Glomerular endothelial cell (primary cell): Measurements from ENCODE around the gene NRG2. TPM values are rescaled to one million over a fixed set of nuclear protein-coding genes. Genes with fewer than 3 reads are reported as not detected.

ENCODE experiments used
- DNase-seq: peaks from one replicate; pipeline ENCODE4 v3.0.0-alpha.2; 2011; ENCODE audit warnings: low read depth, low spot score; ENCODE audit errors: extremely low read depth
- total RNA-seq: library from RNA; depleted of rRNA; stranded (reverse); fragments of >200 nt; gene quantifications from 2 replicates; pipeline ENCODE4 v1.2.3, GENCODE V29; 2015

The NRG2 gene
- total RNA-seq, 1 donor from 2014 or later = 0.23 TPM

DNA sequence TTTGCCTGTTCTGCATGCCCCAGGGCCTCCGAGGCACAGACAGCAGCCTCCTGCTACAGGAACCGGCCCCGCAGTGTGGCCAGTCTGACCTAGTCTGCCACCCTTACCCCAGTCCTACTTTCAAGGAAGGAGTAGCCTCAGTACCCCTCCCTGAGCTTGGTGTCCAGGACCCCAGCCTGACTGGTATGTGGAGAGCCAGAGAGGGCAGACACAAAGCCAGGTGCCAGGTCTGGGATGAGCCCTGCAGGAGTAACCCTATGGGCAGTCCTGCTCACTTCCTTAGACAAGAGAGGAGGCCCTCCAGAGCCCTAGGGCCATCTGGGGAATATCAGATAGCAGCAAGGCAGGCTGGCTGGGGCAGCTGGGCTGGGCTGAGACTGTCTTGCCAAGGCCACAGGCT, 67.8 kb downstream of the NRG2 start:
- DNase-seq = no peak

DNA sequence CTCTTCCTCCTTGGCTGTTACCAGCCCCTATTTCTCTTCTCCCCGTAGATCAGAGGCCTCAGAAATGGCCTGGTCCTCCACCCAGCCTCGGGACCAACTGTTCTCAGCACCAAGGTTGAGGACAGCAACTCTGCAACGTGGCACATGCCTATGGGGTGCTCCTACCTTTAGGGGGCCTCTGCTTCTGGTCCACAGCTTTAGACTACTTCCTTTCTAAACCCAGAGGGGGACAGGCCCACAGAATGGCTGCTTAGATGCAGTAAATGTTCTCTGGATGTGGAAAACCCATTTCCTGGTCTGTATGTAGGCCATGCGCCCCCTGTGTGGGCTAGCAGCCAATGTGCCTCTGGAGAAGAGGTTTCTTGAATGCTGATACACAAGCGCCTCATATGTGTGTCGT, 68.4 kb downstream of the NRG2 start:
- DNase-seq = no peak

DNA sequence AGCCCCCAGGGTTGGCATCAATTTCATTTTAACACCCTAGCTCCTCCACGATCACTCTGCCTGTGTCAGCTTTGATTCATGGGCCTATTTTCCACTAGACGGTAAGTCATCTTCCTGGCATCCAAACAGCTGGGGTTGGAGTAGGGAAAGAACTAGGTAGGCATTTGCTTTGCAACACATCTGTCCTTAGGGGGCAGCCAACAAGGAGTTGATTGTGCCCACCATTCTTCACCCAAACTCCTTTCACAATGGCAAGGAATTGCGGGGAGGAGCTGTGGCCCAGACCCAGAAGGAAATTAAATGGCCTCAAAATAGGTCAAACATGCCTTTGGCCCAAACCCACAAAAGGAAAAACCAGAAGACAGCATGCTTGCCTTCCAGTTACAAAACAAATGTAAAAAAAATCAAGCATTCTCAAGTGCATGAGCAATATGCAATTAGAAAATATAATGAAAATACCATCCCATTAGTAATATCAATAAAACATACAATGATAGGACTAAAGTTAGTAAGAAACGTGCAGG, 71.8 kb downstream of the NRG2 start:
- no peak for DNase-seq

DNA sequence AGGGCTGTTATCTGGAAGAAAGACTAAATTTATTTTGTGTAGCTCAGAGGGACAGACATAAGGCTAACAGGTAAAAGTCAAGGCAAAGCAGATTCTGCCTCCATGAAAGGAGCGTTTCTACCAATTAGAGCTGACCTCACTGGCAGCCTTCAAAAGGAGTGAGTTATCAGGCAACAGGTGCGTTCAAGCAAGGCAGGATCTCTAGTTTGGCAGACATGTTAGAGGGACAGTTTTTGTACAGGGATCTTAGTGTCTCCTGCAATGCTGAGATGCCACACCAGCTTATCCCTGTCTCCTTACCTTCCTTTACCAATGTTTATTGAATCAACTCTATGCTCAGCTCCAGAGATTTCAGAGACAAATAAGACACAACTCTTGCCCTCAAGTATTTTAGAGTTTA, 73.8 kb downstream of the NRG2 start:
- DNase-seq = no peak

DNA sequence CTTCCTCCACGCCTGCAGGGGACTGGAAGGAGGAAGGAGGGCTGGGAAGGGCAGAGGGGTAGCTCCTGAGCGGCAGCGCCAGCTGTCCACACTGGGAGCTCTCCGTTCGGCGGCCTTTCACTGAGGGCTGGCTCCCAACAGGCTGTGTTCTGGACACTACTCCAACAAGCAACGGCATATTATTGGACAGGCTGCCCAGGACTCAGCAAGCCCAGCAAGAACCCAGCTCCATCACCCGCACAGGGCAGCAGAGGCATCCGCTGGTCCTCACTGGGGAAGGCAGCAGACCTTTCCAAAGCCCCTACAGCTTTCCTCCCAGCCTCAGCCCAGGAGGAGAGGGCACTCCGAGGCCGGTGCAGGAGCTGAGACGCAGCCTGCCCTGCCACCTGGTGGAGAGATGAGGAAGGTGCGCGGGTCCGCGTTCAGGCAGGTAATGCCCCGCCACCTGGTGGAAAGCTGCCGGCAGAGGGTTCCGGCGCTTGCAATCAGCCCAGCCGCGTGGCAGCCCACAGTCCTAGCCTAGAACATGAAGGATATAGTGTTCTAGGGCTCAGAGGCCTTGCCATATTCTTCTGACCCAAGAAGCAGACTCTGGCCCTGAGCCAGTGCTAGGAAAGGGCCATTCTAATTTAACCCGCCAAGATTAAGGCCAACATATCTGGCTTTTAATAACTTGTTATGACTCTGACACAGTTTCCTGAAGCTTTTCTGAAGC, 74.4 kb downstream of the NRG2 start:
- DNase-seq = peak; percentile 14

DNA sequence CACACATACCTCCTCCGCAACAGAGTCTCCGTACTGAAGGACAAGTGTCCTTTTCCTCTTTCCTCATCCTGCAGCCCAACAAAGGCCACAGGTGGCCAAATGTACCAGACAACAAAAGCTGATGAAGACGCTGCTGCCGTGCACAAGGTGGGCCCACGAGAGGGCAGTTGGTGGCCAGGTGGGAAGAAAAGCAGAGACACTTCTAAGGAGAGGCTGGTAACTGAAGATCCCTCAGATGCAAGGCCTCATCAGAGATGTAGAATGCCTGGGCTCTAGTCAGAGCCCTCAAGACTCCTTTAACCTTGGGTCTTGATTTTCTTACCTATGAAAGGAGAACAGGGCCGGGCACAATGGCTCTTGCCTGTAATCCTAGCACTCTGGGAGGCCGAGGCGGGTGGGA, 75.7 kb downstream of the NRG2 start:
- no peak for DNase-seq

DNA sequence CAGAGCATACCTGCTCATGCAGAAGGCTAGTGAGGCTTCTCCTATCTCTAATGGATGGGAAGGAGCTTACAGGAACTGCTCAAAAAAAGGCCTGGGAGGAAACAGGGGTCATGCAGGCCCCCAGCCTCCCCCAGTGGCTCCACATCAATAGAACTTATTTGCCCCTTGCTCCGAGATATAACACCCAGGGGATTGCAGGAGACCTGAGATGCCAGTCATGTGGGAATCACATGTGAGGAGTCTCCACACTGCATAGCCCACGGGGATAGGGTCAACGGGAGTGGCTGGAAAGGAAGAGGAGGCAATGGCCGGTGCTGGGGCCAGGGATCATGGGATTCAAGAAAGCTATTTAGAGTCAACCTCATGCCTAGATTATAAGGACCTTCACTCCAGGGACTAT, 76.2 kb downstream of the NRG2 start:
- DNase-seq = no peak

DNA sequence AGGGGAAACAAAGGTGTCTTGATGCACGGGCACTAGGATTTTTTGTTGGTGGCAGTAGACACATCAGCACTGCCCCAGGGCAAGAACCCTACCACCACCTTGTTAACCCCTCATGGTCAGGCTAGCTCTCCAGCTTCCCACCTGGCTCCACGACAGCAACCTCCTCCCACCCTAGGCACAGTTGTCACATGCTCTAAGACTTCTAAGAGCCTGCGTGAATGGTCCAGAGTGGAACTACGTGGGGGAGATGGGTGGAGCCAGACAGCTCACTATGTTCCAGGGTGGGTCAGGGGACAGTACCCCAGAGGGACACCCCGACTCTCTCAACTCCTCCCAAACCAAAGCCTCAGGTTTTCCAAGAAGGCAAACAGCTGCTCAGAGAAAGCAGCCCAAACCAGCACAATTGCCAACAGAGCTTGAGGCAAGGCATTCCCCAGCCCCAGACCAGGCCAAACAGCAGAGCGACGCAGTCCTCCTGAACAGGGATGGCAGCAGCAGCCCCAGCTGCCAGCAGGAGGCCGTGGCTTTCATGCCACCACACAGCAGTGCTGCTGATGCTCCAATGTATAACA, 78.0 kb downstream of the NRG2 start:
- DNase-seq = no peak

DNA sequence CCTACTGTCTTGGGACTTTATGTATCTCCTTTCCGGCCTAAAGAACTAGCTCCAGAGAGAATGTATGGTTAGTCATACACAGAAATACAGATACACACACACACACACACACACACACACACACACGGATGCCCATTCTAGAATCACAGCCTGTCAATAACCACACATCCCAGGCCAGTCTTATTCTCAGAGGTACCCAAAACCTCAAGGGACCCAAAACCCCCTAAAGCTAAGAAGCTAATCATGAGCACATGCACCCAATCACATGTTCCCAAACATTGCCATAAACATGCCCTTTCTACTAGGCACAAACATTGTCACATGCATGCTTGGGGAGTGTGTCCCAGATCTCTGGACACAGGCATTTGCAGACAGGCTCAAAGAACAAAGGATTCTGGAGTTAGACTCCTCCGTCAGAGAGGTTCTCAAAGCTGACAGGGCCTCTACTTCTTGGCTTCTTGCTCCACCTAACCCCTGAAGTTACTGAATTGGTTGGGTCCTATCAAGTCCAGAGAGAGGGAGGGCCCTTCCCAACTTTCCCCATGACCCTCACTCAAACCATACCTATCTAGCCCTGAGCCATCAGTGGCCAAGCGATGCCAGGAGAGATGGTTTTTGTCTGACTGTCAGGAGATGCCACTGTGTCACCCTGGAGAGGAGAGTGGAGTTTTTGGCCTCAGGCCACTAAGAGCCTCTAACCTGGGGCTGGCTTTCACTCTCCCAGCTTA, 78.7 kb downstream of the NRG2 start:
- DNase-seq = no peak

DNA sequence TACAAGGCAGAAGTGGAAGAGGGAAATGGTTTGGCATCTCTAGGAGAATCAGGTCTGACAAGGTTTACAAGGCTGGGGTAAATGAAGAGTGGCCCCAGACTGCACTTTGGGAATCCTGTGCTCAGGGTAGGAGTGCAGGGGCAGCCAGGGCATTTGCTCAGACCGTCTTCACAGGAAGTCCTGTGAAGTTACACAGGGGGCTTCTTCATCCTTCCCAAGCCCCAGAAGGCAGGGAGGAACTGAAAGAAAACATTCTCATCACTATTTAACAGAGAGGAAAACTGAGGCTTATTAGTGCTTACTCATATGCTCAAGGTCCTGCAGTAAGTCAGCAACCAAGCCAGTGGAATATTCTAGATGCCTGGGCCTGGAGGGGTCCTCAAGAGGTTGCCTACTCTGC, 80.7 kb downstream of the NRG2 start:
- no peak for DNase-seq

DNA sequence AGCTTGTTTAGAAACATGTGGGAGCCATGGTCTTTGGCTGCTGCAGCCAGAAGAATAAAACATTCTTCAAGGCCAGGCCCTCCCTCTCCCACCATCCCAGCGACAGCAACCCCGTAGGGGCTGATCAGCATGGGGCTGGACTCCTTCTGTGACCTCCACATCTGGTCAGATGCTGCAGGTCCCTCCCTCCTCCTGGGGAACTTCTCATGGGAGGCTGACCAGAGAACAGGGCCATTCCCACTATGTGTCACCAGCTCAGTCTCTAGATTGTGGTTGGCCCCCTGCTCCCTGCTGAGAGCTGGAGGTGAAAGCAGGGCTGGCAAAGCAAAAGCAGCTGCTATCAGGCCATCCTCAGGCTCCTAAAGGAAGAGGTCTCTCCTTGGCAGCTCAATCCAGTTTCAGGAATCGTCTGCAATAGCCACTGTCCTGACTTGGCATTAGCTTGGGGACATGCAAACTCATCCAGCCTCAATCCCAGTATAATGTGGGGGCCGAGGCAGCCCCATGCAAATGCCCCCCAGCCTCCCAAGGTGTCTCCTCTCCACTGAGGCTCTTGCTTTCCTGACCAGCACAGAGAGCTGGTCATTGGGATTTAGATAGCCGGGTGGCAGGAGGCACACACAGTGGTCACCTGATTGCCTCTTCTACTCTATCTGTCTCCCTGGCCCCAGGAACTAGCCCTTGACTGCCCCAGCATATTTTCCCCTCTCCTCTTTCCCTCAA, 81.5 kb downstream of the NRG2 start:
- DNase-seq = no peak

DNA sequence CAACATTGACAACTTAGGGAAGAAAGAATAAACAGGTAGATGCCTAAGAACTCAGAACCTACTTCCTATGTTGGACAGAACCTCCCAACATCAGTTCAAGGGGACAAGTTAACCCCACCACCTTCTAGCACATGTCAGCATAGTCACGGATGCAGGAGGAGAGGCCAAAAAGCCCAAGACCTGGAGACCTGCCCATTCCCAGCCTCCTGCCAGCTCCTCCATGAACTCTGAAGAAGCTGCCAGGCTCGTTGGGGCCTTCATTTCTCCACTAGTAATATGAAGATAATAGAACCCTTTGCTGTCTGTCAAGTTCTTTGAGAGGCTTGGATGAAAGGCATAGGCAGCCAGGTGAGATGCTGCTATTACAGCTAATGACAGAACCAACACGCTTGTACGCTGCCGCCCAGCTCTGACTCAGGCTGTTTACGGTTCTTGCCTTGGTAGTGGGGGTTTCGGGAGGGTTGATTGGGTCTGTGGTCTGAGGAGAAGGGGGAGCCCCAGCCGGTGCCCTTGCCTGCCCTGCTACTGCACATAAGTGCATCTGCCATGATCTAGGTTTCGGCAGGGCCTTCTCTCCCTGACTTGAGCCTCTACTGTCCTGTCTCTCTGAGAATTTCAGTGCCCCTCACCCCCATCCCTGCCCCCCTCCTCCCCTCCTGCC, 82.2 kb downstream of the NRG2 start:
- DNase-seq = no peak

DNA sequence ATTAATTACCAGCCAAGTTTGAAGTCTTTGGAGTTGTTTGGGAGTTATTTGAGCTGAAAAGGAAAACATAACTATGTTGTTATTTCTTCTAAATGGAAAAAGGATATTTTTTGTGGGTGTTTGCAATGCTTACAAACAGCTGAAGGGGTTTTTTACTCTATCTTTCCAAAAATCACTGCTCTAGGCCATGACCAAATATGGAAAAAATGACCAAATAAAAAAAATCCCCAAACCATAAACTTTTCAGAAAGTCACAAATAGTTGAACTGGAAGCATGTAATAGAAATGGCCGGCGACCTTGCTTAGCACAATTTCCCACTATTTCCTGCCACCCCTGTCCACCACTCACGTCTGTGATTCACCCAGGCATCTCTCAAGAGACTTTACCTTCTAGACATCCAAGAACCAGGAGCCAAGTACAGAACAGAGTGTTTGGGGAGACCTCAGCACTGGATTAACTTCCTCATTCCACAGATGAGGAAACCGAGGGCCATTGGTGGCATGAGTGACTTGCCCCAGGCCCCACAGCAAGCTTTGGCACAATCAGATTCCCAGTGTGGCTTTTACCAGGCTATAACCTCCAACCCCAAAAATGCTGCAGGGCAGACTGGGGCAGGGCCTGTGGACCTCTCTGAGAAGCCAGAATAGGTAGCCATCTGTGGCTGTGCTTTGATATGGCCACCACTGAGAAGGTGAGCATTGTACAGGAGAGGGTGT, 84.5 kb downstream of the NRG2 start:
- DNase-seq = no peak

DNA sequence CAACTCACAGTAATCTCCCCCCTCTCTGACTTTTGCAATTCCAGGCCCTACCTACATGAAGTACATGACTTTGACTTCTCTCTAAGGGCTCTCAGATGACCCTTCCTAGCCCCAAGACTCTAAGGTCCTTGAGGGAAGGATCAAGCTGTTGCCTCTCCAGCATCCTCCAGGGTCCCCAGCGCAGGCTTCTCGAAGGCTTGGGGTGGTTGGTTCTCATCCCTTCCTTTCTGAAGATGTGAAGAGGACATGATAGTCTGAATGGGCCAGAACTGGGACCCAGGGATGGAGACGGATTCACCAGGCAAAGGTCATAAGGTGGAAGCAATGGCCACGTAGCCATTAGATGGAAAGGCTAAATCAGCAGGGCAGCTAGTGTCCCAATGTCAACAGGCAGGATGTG, 86.8 kb downstream of the NRG2 start:
- DNase-seq = no peak

DNA sequence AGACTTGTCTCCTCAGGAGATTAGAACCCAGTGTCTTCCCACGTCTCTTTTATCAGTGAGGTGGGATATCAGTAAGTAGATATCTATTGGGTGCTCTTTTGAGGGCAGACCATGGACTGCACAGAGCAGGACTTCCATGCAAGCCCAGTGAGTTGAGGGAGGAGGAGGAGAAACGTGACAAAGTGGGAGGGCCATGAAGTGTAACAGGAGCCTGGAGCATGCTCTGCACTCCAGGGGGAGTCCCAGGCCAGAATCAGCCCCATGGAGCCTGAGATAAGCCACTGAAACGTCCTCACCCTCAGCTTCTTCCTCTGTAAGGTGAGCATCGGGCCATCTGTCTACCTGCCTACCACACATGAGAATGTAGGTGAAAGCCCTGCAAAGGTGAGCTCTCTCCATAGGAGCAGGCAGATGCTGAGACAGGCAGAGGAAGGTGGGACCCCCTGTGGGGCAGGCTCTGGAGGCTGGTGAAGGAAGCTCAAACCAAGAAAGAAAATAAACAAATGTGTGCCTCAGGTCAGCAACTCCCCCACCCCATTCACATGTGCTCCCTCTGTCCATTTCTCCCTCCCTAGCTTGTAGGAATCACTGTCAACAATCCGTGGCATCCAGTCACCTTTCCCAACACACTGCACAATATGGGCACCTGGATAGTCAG, 87.4 kb downstream of the NRG2 start:
- no peak for DNase-seq

DNA sequence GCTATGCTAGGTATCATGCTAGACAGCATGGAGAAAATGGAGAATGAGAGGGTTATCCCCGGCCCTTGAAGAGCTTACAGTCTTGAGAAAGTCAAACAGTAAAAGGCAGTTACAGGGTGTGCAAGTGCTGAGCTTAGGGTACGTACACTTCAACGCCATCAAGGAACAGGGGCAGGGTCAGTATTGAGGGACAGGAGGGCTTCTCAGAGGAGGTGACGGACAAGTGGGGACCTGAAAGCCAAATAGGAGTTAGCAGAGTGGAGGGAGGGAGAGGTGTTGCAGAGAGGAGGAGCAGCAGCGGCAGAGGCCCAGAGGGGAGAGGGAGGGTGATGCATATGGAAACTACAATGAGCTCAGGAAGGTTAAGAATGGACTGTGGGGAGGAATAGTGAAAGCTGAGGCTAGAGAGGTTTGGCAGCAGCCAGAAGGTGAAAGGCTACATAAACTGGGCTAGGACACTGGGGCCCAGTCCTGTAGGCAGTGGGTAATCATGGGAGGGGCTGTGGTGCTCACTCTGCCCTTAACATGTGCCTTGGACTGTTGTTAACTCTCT, 88.0 kb downstream of the NRG2 start:
- DNase-seq = no peak

DNA sequence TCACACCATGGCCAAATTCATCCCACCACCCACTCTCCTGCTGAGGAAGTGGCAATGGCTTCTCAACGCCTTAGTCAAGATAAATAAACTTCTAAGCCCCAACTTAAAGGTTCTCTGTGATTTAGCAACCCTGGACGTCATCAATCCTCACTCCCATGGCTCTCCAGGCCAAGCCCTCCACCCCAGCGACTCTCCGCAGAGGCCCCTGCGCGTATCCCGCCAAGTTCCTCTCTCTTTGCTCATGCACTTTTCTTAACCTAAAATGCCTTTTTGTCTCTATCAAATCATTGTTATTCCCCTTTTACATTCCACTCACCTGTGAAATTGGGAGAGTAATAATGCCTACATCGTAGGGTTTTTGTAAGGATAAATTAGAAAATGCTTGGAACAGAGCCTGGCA, 88.6 kb downstream of the NRG2 start:
- DNase-seq = no peak

DNA sequence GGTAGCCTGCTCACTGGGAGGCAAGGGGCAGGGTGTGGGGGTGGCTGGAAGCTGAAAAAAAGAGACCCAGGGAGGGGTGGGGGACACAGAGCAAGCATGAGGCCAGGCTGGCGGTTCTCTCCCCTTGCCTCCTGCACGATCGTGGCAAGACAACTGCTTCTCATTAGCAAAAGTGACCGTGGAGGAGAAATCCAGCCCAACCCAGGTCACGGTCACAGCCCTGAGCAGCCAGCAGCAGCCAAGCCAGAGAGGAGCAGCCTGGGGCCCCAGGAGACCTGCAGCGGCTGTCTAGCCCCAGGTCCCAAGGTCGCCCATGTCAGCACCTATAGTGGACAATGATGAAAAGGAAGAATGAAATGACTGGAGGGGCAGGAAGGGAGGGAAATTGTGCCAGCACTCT, 89.1 kb downstream of the NRG2 start:
- no peak for DNase-seq

DNA sequence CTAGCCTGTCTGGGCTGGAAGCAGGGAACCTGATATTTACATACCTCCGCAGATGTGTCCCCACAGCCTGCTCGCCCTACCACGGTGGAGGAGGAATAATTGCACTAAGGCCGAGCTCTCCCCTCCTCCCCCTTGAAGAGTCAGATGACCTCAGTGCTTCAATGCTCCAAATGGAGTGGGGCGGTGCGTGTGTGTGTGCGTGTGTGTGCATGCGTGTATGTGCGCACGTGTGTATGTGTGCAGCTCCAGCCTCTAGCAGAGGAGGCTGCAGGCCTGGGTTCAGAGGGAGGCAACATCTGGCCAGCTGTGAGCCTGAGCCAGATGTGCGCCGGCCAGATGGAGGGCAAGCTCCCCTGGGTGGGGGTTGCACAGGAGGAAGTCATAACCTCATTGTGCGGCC, 90.5 kb downstream of the NRG2 start:
- DNase-seq = no peak
